GM19023 (cell line): ENCODE data around the gene LEUTX.
"Not testable (repeated sequence)": the region's sequence is repeated elsewhere in the genome, so short reads cannot be mapped to it uniquely, and the experiment has no call there.

Experiments
- ATAC-seq: cut with Tn5 transposase; IDR thresholded peaks from one replicate; pipeline ENCODE4 v1.9.1; 2021; ENCODE audit warnings: mild to moderate bottlenecking, moderate library complexity; ENCODE audit not compliant: unreplicated experiment

The LEUTX gene

GRCh38 chr19:39768786-39769185 lies 9.9 kb upstream of the LEUTX start:
- ATAC-seq = no peak

GRCh38 chr19:39780894-39781293 lies 2.2 kb downstream of the LEUTX start:
- ATAC-seq = no peak

- no peak for ATAC-seq
These were observed 9.6 kb downstream of the LEUTX start for GRCh38 chr19:39788244-39788643.

- ATAC-seq = no peak
These were observed 14.4 kb downstream of the LEUTX start for GRCh38 chr19:39792999-39793546.

- no peak for ATAC-seq
These were observed 16.3 kb downstream of the LEUTX start for GRCh38 chr19:39795001-39795400.

GRCh38 chr19:39796000-39796498 lies 17.4 kb downstream of the LEUTX start:
- ATAC-seq = no peak

GRCh38 chr19:39797083-39797482 lies 18.4 kb downstream of the LEUTX start:
- no peak for ATAC-seq

GRCh38 chr19:39802958-39803357 lies 24.3 kb downstream of the LEUTX start:
- ATAC-seq = no peak

- no peak for ATAC-seq
These were observed 26.4 kb downstream of the LEUTX start for GRCh38 chr19:39805104-39805503.

- no peak for ATAC-seq
These were observed 29.3 kb downstream of the LEUTX start for GRCh38 chr19:39807846-39808364.

- ATAC-seq = not testable (repeated sequence)
These were observed 30.0 kb downstream of the LEUTX start for GRCh38 chr19:39808688-39809087.

GRCh38 chr19:39809368-39809767 lies 30.7 kb downstream of the LEUTX start:
- no peak for ATAC-seq

GRCh38 chr19:39810424-39810823 lies 31.8 kb downstream of the LEUTX start:
- no peak for ATAC-seq

- no peak for ATAC-seq
These were observed 32.4 kb downstream of the LEUTX start for GRCh38 chr19:39811064-39811463.

GRCh38 chr19:39813264-39813993 lies 34.8 kb downstream of the LEUTX start:
- ATAC-seq = no peak

GRCh38 chr19:39814111-39814510 lies 35.5 kb downstream of the LEUTX start:
- not testable (repeated sequence) for ATAC-seq

- ATAC-seq = no peak
These were observed 35.9 kb downstream of the LEUTX start for GRCh38 chr19:39814595-39814994.

GRCh38 chr19:39816287-39817048 lies 37.8 kb downstream of the LEUTX start:
- no peak for ATAC-seq

GRCh38 chr19:39817888-39818561 lies 39.4 kb downstream of the LEUTX start:
- ATAC-seq = no peak

GRCh38 chr19:39818626-39819097 lies 40.0 kb downstream of the LEUTX start:
- ATAC-seq = no peak

- no peak for ATAC-seq
These were observed 41.1 kb downstream of the LEUTX start for GRCh38 chr19:39819786-39820185.
